ENCODE results near the gene DISP1. TPM values are rescaled to one million over a fixed set of nuclear protein-coding genes. Genes with fewer than 3 reads are reported as not detected.
"Not testable (repeated sequence)": the region's sequence is repeated elsewhere in the genome, so short reads cannot be mapped to it uniquely, and the experiment has no call there.

Gene DISP1
- total RNA-seq, 2 donors from 2014 or later, result 4.9 to 43.1 TPM

DNA sequence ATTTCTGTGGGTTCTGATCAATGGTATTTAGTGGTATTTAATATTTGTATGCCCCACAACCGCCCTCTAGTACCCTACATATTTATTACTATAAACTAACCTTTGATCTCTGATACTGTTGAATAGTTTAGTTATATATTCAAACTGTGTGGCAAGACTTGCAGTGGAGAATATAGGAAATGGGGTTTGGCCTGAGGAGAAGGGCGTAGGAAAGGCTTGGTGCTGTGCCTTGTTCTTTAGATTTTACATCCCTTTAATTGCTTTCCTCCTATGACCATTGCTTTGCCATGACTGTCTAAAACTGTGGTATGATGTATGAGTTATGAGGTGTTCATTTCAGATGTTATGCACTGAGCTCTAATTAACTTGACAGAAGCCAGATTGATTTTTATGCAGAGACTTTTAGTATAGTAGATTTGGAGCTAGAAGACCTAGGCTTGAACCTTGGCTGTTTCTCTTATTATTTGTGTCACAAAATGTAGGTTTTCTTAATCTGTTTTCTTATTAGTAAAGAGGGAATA, 18.6 kb downstream of the DISP1 start:
- H3K9me3 ChIP-seq, result no peaks in the 10 kb centered on the region
- TF ChIP-seq, protein P1, sequence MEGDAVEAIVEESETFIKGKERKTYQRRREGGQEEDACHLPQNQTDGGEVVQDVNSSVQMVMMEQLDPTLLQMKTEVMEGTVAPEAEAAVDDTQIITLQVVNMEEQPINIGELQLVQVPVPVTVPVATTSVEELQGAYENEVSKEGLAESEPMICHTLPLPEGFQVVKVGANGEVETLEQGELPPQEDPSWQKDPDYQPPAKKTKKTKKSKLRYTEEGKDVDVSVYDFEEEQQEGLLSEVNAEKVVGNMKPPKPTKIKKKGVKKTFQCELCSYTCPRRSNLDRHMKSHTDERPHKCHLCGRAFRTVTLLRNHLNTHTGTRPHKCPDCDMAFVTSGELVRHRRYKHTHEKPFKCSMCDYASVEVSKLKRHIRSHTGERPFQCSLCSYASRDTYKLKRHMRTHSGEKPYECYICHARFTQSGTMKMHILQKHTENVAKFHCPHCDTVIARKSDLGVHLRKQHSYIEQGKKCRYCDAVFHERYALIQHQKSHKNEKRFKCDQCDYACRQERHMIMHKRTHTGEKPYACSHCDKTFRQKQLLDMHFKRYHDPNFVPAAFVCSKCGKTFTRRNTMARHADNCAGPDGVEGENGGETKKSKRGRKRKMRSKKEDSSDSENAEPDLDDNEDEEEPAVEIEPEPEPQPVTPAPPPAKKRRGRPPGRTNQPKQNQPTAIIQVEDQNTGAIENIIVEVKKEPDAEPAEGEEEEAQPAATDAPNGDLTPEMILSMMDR (IDR thresholded peaks at IDR 0.05), result no peak
- no peak for TF ChIP-seq POLR2A (IDR thresholded peaks at IDR 0.05)
- TF ChIP-seq POLR2AphosphoS5 (IDR thresholded peaks at IDR 0.05), result no peak
- no peaks in the 10 kb centered on the region for H3K27me3 ChIP-seq (replicated peaks; ENCODE audit: insufficient read depth)
- intact Hi-C loops (cut with DNase I), result no loop called here
- no peak overlapping the region for H3K27ac ChIP-seq
- no peaks in the 10 kb centered on the region for H3K4me1 ChIP-seq (replicated peaks)
- H3K4me3 ChIP-seq, result no peak overlapping the region
- no peak for DNase-seq (ENCODE audit: low spot score)
- no peaks in the 10 kb centered on the region for H3K36me3 ChIP-seq
- 96% methylated on average over 2 of the region's 2 CpGs for WGBS

DNA sequence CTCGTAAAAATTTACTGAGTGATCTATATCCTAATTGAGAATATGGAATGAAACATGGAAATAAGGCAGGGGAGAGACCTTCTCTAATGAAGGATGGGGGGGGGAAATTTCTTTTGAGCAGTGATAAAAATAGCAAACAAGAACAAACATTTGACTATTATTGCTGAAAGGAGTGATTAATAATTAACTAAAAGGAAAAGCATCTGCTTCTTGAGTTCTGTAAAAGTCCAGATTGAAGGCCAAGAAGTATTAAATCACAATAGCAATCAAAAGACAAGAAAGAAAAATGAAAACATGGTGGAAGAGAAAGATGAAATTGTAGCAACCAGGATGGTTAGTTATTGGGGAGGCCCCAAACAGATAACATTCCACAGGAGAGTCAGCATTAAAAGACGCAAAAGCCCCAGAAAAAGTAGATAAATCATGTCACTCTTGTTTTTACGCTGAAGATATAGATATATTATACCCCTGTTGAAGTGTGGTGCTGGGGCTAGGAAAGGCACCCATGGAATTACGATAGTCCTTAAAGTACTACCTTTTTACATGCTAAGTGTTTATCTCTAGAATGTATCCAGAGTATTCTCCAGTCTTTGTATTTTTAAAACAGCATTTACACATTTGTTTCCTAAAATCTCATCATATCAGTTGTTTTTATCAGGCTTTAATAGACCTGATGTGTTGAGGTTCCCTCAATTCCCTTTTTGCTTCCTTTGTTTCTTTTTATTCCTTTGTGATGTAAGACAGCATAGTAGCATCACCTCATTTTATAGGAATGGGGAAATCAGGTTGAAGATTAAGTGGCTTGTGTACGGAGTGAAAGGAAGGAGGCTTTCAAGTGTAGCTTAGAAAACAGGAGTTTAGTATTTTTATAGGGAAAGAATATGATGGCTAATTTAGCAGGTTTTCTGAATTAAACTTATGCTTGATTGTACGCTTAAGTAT, 28.9 kb downstream of the DISP1 start:
- no peaks in the 10 kb centered on the region for H3K27me3 ChIP-seq (replicated peaks; ENCODE audit: insufficient read depth)
- 68% methylated on average over 6 of the region's 6 CpGs for WGBS
- intact Hi-C loops (cut with DNase I), result no loop called here
- no peak for DNase-seq (ENCODE audit: low spot score)
- no peaks in the 10 kb centered on the region for H3K4me1 ChIP-seq (replicated peaks)
- H3K27ac ChIP-seq, result no peak overlapping the region
- H3K9me3 ChIP-seq, result no peaks in the 10 kb centered on the region
- no peaks in the 10 kb centered on the region for H3K36me3 ChIP-seq
- H3K4me3 ChIP-seq, result no peak overlapping the region
- TF ChIP-seq POLR2AphosphoS5 (IDR thresholded peaks at IDR 0.05), result no peak
- no peak for TF ChIP-seq POLR2A (IDR thresholded peaks at IDR 0.05)
- TF ChIP-seq, protein P1 (IDR thresholded peaks at IDR 0.05), result no peak

DNA sequence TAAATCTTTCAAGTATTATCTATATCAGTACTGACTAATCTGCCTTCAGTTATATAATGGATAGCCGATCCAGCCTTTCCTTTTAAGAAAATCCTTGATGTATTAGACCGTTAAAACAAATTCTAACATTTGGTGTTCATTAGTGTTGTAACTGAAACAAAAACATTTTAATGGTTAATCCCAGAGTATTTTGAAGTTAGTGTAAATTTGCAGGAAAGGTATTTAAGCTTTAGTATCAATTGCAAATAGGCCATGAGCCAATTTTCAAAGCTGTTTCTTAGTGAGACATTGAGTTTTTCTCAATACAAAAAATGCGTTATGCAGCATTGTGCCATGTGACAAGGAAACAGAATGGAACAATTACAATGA, 29.6 kb downstream of the DISP1 start:
- DNase-seq (ENCODE audit: low spot score), result no peak
- Histone ChIP-seq H3K27me3 (replicated peaks; ENCODE audit: insufficient read depth) (no peaks in the 10 kb centered on the region), H3K9me3 (no peaks in the 10 kb centered on the region), H3K4me3 (no peak overlapping the region), H3K36me3 (no peaks in the 10 kb centered on the region), H3K4me1 (replicated peaks) (no peaks in the 10 kb centered on the region), H3K27ac (no peak overlapping the region)
- WGBS, result 65% methylated on average over 3 of the region's 3 CpGs
- TF ChIP-seq, protein P1 (IDR thresholded peaks at IDR 0.05), result no peak
- no peak for TF ChIP-seq POLR2A (IDR thresholded peaks at IDR 0.05)
- no peak for TF ChIP-seq POLR2AphosphoS5 (IDR thresholded peaks at IDR 0.05)
- intact Hi-C loops (cut with DNase I), result no loop called here

DNA sequence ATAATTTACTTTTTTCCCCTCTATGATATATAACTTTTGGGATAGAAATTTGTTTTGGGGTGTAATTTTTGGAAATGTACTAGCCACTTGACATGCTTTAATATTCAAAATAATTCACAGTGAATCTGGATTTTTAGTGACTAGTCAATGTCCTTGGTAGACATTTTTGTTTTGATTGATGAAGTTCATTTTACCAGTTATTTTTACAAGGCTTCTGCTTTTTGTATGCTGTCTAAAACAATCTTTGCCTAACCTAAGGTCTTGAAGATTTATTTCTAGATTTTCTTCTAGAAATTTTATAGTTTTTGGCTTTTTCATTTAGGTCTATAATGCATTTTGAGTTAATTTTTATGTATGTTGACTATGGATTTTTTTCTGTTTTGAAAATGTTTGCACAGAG, 30.9 kb downstream of the DISP1 start:
- no peak overlapping the region for H3K27ac ChIP-seq
- H3K4me3 ChIP-seq, result no peak overlapping the region
- intact Hi-C loops (cut with DNase I), result no loop called here
- no peaks in the 10 kb centered on the region for H3K36me3 ChIP-seq
- no peaks in the 10 kb centered on the region for H3K27me3 ChIP-seq (replicated peaks; ENCODE audit: insufficient read depth)
- TF ChIP-seq POLR2A (IDR thresholded peaks at IDR 0.05) (no peak), POLR2AphosphoS5 (IDR thresholded peaks at IDR 0.05) (no peak)
- TF ChIP-seq, protein P1 (IDR thresholded peaks at IDR 0.05), result no peak
- DNase-seq (ENCODE audit: low spot score), result no peak
- H3K9me3 ChIP-seq, result no peaks in the 10 kb centered on the region
- no peaks in the 10 kb centered on the region for H3K4me1 ChIP-seq (replicated peaks)

DNA sequence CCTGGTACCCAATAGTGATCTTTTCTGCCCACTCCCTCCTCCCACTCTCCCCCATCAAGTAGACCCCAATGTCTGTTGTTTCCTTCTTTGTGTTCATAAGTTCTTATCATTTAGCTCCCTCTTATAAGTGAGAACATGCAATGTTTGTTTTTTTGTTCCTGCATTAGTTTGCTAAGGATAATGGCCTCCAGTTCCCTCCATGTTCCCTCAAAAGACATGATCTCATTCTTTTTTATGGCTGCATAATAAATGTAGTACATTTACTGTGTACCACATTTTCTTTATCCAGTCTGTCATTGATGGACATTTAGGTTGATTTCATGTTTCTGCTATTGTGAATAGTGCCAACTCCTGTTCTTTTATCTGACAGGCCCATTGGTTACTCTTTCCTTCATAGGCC, 35.7 kb downstream of the DISP1 start:
- H3K27me3 ChIP-seq (replicated peaks; ENCODE audit: insufficient read depth); DNase-seq (ENCODE audit: low spot score); H3K4me1 ChIP-seq (replicated peaks); intact Hi-C loops (cut with DNase I); H3K27ac ChIP-seq; H3K9me3 ChIP-seq; H3K4me3 ChIP-seq; H3K36me3 ChIP-seq: not testable (repeated sequence)

Data from prostate gland (tissue), 2 donors.